Motor neuron (in vitro differentiated cells): Measurements from ENCODE around the gene RFX2. TPM values are rescaled to one million over a fixed set of nuclear protein-coding genes. Genes with fewer than 3 reads are reported as not detected.
A peak's percentile ranks its signal among the peaks of the same experiment; 100 is the strongest.
"Not testable (repeated sequence)": the region's sequence is repeated elsewhere in the genome, so short reads cannot be mapped to it uniquely, and the experiment has no call there.

Experiments used
- ATAC-seq, 8 experiments: fragments of 200-7000 bp; cut with Tn5 transposase; replicated peaks in 6 of 8; 2 replicates each; pipeline ENCODE4 v1.8.0; 2021; ENCODE audit warnings: mild to moderate bottlenecking in 8 of 8, moderate library complexity in 8 of 8
- H3K27ac ChIP-seq, 2 donors: fragments of 250-450 bp; sonication (Bioruptor Pico); 2 replicates each; pipeline ENCODE4 v1.9.0; 2021; ENCODE audit warnings: antibody characterized with exemption in 2 of 2, mild to moderate bottlenecking in 2 of 2, moderate library complexity in 1 of 2
- H3K4me1 ChIP-seq, 2 donors: fragments of 250-450 bp; sonication (Bioruptor Pico); replicated peaks in 1 of 2; 2 replicates each; pipeline ENCODE4 v1.6.1; 2021; ENCODE audit warnings: antibody characterized with exemption in 2 of 2, mild to moderate bottlenecking in 2 of 2, moderate library complexity in 1 of 2
- H3K4me3 ChIP-seq, 5 donors: fragments of 250-450 bp; sonication (Bioruptor Pico); 2 replicates each; pipeline ENCODE4 v1.9.0; 2021; ENCODE audit warnings: antibody characterized with exemption in 5 of 5, mild to moderate bottlenecking in 5 of 5, moderate library complexity in 4 of 5
- WGBS, 10 experiments: fragments of 450-650 bp; shearing (Covaris generic); methylation state at CpG; one replicate each; pipeline ENCODE4 v1.0.0; 2022; 5-methylcytosine and 5-hydroxymethylcytosine counted together
- in situ Hi-C, 9 experiments: fragments of 400-800 bp; cut with MboI; loops; one replicate each; pipeline ENCODE4 v1.15.0; 2021; ENCODE audit warnings: low sequenced_read_pairs in 9 of 9, low pct_unique_long_range_greater_than_20kb in 2 of 9; ENCODE audit not compliant: unreplicated experiment in 9 of 9
- total RNA-seq, 8 experiments: library from RNA; unstranded; fragments of 300-600 nt; gene quantifications; 2 replicates each; pipeline versions ENCODE4 v1.2.3 to v1.2.4, GENCODE V29; 2022

RFX2 gene
- total RNA-seq, 8 experiments from 2014 or later: 1.4 to 23.2 (median 7.4) TPM

DNA sequence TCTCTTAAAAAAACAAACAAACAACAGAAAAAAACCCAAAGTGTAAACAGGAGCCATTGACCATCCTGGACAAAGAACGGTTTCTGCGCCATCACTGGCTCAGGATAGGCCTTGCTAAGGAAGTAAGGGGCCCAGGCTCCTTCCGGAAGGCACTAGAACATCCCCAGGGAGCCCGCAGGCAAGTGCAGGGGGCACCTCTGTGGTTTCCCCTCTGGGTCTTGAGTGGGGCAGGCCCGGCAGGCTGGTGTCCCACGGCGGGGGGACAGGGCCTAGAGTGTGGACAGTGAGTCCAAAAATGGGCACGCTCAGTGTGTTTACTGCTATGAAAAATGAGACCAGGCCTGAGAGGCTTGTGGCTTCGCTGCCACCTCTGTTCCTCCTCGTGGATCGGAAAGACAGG, 117.5 kb downstream of the RFX2 start:
- ATAC-seq: no peak
- peaks cover 0 to 1% of the 10 kb centered on the region in 2 donors for H3K4me1 ChIP-seq
- H3K27ac ChIP-seq: no peak overlapping the region
- in situ Hi-C loops: loop anchor here in 1 of 9 experiments (25.0 kb wide), 1 partner anchor 870 kb away; no protein-coding TSS in a partner anchor
- WGBS, 10 experiments: 80 to 90% (median 81%) methylated on average over 2 to 9 of the region's 11 CpGs; no CpG with 5 or more reads in 6 of the 10 experiments
- H3K4me3 ChIP-seq: no peak overlapping the region

DNA sequence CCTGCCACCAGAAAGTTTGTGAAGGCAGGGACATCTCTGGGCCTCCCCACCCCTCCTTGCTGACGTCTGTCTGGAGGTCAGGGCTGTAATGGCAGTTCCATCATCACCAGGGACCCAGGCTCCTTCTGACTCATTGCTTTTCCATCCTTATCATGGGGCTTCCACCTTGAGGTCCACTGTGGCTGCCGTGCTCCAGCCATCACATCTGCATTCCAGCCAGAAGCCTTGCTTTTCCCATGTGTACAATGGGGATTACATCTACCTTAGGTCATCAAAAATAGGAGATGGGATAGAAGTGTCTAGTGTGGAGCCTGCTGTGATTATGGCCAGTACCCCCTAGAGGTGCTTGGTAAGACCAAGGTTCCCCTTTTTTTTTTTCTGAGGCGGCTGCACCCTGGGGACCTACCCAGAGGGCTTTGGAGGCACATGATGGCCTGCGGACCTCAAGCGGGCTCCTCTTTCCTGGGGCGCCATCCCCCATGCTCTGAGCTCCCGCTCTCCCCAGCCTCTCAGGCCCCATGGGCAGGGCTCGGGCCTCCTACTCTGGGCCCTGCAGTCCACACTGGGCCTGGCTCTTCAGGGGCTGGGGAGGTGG, 119.0 kb downstream of the RFX2 start:
- 100% methylated on average over 1 to 2 of the region's 8 CpGs; no CpG with 5 or more reads in 8 of the 10 experiments for WGBS, 10 experiments
- H3K4me3 ChIP-seq: no peak overlapping the region
- H3K27ac ChIP-seq: no peak overlapping the region
- H3K4me1 ChIP-seq: peaks cover 0 to 5% of the 10 kb centered on the region in 2 donors
- ATAC-seq: no peak
- in situ Hi-C loops: loop anchor here in 1 of 9 experiments (25.0 kb wide), 1 partner anchor 871 kb away; no protein-coding TSS in a partner anchor

DNA sequence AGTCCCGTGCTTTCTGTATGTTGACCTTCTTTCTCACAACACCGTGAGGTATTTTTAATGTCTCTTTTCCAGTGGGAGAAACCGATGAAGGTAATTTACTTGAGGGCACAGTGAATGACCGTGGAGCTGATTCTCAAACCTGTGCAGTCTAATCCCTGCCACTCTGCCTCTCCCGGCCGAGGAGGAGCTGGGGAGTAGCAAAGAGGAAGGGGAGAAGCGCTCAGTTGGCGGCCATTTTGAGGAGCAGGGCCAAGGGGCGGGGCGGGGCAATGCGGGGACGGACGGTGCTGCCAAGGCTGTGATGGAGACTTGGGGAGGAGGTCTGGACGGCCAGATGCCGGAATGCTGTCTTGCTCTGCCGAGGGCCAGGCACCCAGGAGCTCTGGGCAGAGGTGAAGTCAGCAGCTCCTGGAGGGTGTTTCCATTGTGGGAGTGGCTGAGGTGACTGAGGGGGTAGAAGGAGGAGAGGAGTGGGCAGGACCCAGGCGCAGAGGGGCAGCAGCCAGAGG, 120.0 kb downstream of the RFX2 start:
- WGBS, 10 experiments: 33 to 100% (median 94%) methylated on average over 1 to 2 of the region's 17 CpGs; no CpG with 5 or more reads in 6 of the 10 experiments
- Histone ChIP-seq H3K4me1 (peaks cover 0 to 5% of the 10 kb centered on the region in 2 donors), H3K4me3 (no peak overlapping the region), H3K27ac (no peak overlapping the region)
- in situ Hi-C loops: loop anchor here in 1 of 9 experiments (25.0 kb wide), 1 partner anchor 872 kb away; no protein-coding TSS in a partner anchor
- peak in 4 of 8 experiments; percentile 17 to 51 (median 34) for ATAC-seq

DNA sequence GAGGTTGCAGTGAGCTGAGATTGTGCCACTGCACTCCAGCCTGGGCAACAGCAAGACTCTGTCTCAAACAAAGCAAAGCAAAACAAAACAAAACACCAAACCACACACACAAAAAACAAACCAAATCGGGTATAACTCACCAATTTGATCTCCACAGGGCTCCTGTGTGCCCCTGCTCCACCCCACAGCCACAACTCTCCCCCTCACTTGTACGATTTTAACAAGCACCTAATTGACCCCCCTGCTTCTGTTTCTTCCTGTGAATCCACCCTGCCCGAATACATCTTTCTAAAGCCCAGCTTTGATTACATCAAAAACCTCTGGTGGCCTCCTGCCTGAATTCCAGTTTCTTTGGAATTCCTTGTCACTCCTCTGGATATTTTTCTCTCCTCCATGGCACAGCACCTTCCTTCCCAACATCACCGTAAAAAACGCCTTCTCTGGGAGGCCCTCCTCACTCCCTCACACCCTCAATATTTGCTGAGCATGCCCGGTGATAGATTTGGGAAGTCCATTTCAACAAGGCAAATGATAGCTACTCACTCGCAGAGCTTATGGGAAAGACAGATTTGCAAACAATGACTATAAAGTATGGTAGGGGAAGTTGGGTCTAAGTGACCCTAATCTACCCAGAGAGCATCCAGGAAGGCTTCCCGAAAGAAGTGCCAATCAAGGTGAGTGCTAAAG, 120.8 kb downstream of the RFX2 start:
- ATAC-seq: no peak
- Histone ChIP-seq H3K4me1 (peaks cover 0 to 5% of the 10 kb centered on the region in 2 donors), H3K27ac (no peak overlapping the region), H3K4me3 (no peak overlapping the region)
- in situ Hi-C loops: loop anchor here in 1 of 9 experiments (25.0 kb wide), 1 partner anchor 873 kb away; no protein-coding TSS in a partner anchor
- WGBS, 10 experiments: 45 to 92% (median 63%) methylated on average over 2 to 6 of the region's 8 CpGs; no CpG with 5 or more reads in 2 of the 10 experiments

DNA sequence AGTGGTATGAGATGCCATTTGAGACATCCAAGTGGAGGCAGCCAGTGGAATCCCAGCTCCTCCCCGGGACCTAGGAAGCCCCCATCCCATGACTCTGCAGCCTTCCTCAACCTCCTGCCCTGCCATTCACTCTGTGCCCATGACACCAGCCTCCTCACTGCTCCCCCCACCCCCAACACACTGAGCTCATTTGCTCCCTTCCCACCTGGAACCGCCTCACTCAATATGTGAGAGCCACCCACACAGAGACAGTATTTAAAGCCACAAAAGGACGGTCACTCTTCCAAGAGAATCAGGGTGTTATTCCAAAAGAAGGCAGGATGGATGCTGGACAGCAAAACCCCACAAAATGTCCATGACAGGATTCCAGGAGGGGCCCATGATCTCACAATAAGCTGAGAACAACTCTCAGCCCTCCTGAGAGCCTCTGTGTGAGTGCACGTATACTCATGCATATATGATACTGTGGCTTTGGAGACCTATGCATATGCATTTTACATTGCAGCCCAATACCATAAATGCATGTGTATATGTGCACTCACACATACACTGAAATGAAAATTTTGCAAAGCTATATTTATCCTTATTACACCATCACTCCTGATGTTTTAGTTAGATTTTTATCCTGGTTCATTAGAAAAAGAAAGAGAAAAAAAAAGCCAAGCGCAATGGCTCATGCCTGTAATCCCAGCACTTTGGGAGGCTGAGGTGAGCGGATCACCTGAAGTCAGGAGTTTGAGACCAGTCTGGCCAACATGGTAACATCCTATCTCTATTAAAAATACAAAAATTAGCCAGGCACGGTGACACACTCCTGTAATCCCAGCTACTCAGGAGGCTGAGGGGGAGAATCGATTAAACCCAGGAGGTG, 121.5 kb downstream of the RFX2 start:
- in situ Hi-C loops: loop anchor here in 1 of 9 experiments (25.0 kb wide), 1 partner anchor 874 kb away; no protein-coding TSS in a partner anchor
- WGBS, 10 experiments: 29 to 100% (median 79%) methylated on average over 1 to 5 of the region's 8 CpGs
- ATAC-seq: peak; percentile 63 to 97 (median 76)
- Histone ChIP-seq H3K4me1 (peaks cover 0 to 5% of the 10 kb centered on the region in 2 donors), H3K4me3 (no peak overlapping the region), H3K27ac (no peak overlapping the region)

DNA sequence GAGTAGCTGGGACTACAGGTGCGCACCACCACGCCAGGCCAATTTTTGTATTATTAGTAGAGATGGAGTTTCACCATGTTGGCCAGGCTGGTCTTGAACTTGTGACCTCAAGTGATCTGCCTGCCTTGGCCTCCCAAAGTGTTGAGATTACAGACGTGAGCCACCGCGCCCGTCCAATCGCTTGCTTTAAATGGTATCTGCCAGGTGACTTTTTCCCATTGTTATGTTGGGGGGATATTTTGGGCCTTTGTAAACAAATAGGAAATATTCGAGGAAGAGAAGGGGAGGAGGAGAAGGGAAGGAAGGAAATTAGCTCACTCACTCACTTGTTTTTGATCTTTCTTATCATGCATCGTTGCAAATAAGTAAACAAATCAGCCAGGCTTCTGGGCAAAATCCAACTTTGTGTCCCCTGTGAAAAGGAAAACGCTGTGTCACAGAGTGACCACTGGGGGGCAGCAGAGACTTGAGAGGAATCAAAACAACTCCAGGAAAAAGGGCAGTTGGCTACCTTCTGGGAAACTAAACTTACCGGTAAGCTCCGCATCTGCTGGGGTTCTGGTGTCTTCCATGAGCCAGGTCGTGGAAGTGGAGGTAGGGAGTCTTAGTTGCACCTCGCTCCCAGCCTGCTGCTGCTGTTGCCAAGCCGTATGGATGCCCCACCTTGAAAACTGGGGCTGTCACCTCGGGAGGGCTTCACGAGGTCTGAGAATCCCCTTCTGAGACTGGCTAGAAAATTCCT, 123.1 kb downstream of the RFX2 start:
- WGBS, 10 experiments: 0 to 72% (median 17%) methylated on average over 1 to 12 of the region's 17 CpGs; no CpG with 5 or more reads in 1 of the 10 experiments
- no peak overlapping the region for H3K27ac ChIP-seq
- peaks cover 0 to 5% of the 10 kb centered on the region in 2 donors for H3K4me1 ChIP-seq
- no peak overlapping the region for H3K4me3 ChIP-seq
- peak; percentile 35 to 54 (median 50) for ATAC-seq
- in situ Hi-C loops: loop anchor here in 1 of 9 experiments (25.0 kb wide), 1 partner anchor 875 kb away; no protein-coding TSS in a partner anchor

DNA sequence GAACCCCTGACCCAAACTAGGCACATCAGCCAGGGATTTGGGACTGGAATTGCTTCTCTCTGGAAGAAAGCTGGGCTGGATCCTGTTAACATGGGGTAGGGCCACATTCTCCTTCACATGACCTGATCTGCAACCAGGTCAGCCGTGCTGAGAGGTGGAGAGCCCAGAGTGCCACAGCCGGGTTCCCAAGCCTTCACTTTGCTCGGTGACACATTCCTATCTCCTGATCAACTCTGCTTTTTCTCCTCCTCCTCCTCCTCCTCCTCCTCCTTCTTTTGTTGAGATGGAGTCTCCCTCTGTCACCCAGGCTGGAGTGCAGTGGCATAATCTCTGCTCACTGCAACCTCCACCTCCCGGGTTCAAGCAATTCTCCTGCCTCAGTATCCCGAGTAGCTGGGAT, 124.5 kb downstream of the RFX2 start:
- ATAC-seq, H3K4me1 ChIP-seq, H3K4me3 ChIP-seq, H3K27ac ChIP-seq: not testable (repeated sequence)
- in situ Hi-C loops: loop anchor here in 1 of 9 experiments (25.0 kb wide), 1 partner anchor 876 kb away; no protein-coding TSS in a partner anchor
- WGBS, 10 experiments: 0 to 100% (median 80%) methylated on average over 1 of the region's 5 CpGs; no CpG with 5 or more reads in 7 of the 10 experiments

DNA sequence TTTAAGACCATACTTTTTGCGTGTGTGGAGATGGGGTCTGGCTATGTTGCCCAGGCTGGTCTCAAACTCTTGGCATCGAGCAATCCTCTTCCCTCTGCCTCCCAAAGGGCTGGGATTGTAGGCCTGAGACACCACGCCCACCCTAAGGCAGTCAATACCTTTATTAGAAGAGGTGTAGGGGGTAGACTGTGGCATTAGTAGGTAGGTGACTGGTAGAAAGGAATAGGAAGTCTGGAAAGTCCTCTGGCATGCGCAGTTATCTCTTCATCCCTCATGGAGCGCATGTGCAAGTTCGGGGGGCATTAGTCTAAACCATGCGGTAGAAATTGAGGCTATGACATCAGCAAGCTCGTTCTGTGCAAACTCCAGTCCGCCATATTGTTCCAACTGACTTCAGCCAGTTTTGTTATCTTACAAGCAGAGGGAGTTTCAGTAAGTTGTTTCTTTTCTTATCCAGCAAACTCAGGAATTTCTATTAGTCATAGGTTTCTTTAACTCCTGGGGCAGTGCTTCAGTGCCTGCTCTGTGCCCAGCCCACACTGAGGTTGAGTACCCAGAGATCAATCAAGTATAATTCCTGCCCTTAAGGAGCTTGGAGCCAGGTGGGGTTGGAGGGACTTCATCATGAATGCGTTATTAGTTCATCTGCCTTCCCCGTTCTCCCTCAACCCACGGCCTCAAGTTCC, 125.1 kb downstream of the RFX2 start:
- Histone ChIP-seq H3K27ac (no peak overlapping the region), H3K4me1 (peaks cover 0 to 5% of the 10 kb centered on the region in 2 donors), H3K4me3 (no peak overlapping the region)
- ATAC-seq: peak in 1 of 8 experiments; percentile 20
- in situ Hi-C loops: loop anchor here in 1 of 9 experiments (25.0 kb wide), 1 partner anchor 877 kb away; no protein-coding TSS in a partner anchor
- WGBS, 10 experiments: 57 to 100% (median 93%) methylated on average over 1 to 9 of the region's 12 CpGs; no CpG with 5 or more reads in 2 of the 10 experiments

DNA sequence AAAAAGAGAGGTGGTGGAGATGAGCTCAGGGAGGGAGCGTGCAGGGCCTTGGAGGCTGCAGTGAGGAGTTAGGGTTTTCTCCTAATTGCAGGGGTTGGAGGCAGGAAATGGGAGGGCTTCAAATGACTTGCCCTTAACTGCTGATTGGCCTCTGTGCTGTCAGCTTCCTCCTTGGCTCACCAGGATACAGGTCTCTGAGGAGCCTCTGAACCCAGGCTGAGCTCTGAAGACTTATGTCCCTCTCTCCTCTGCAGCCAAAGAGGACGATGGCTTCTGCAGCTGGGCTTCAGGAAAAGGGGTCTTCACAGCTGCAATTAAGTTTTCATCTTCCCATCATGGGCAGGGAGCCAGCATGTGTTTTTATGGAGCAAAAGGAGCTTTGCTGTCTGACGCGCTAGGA, 125.7 kb downstream of the RFX2 start:
- in situ Hi-C loops: loop anchor here in 1 of 9 experiments (25.0 kb wide), 1 partner anchor 878 kb away; no protein-coding TSS in a partner anchor
- 80 to 100% (median 83%) methylated on average over 1 to 3 of the region's 4 CpGs; no CpG with 5 or more reads in 5 of the 10 experiments for WGBS, 10 experiments
- no peak for ATAC-seq

DNA sequence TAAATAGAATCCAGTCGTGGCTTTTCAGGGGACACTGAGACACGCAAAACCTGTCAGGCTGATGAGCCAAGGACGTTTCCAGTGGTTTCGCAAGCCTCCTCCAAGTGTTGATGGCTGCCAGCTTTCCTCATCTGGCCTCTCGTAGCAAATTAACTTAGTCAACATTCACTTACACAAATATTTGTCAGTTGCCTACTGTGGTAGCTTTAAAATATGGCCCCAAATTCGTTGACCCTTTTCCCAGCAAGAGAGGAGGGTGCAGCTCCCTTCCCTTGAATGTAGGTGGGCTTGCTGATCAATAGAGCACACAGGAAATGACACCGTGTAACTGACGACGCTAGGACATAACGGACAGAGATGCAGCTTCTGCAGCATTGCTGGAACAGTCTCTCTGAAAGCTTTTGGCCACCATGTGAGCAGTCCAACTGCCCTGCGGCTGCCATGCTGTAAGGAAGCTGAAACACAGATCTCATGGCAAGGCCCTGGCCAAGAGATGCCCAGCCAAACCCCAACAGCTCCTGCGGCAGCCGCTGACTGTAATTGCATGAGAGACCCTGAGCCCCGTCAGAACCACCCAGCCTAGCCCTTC, 126.8 kb downstream of the RFX2 start:
- ATAC-seq: no peak
- in situ Hi-C loops: loop anchor here in 1 of 9 experiments (25.0 kb wide), 1 partner anchor 879 kb away; no protein-coding TSS in a partner anchor
- 11 to 91% (median 71%) methylated on average over 1 to 11 of the region's 14 CpGs; no CpG with 5 or more reads in 1 of the 10 experiments for WGBS, 10 experiments
- Histone ChIP-seq H3K4me3 (no peak overlapping the region), H3K27ac (no peak overlapping the region), H3K4me1 (peaks cover 2 to 13% of the 10 kb centered on the region in 2 donors)

More for the DNA sequence above, 125.7 kb downstream of the RFX2 start:
- H3K4me1 ChIP-seq: peaks cover 0 to 7% of the 10 kb centered on the region in 2 donors
- no peak overlapping the region for H3K27ac ChIP-seq
- H3K4me3 ChIP-seq: no peak overlapping the region
